ENCODE results near the gene ABCF3. TPM values are rescaled to one million over a fixed set of nuclear protein-coding genes. Genes with fewer than 3 reads are reported as not detected.

ABCF3 gene
- total and polyA plus RNA-seq, 2 of the 13 experiments (the other 11 are each of a cell fraction or from before 2014, with no cell fraction given): 38.8 to 46.5 TPM

- TF ChIP-seq ZNF446 (CRISPR knock-in tag; IDR thresholded peaks at IDR 0.05): no peak
- TF ChIP-seq ZNF792 (CRISPR knock-in tag; IDR thresholded peaks at IDR 0.05): peak; percentile 90
- peak; percentile 85 for TF ChIP-seq TBX2 (CRISPR knock-in tag; IDR thresholded peaks at IDR 0.05; ENCODE audit: borderline replicate concordance)
- TF ChIP-seq ARID5B (CRISPR knock-in tag; IDR thresholded peaks at IDR 0.05): peak; percentile 87
- TF ChIP-seq ZNF383 (CRISPR knock-in tag; IDR thresholded peaks at IDR 0.05; ENCODE audit: borderline replicate concordance): peak; percentile 96; the same call in 1 of the 2 replicates
- 0 out of 2 replicates have a peak, but pooled peaks have one; percentile 79 for TF ChIP-seq ZNF773 (CRISPR knock-in tag; IDR thresholded peaks at IDR 0.05; ENCODE audit: borderline replicate concordance)
- peak; percentile 96 for TF ChIP-seq STAG1 (CRISPR knock-in tag; IDR thresholded peaks at IDR 0.05)
- TF ChIP-seq ZNF225 (CRISPR knock-in tag; IDR thresholded peaks at IDR 0.05): peak; percentile 23; the same call in 1 of the 2 replicates
- peak; percentile 79; the same call in 1 of the 2 replicates for TF ChIP-seq YEATS2 (CRISPR knock-in tag; IDR thresholded peaks at IDR 0.05; ENCODE audit: borderline replicate concordance)
- no peak for TF ChIP-seq ZFP36L1 (CRISPR knock-in tag; IDR thresholded peaks at IDR 0.05)
- peak; percentile 80 for TF ChIP-seq ARNTL (CRISPR knock-in tag; IDR thresholded peaks at IDR 0.05)
- peak; percentile 62; the same call in 1 of the 2 replicates for TF ChIP-seq ZNF616 (CRISPR knock-in tag; IDR thresholded peaks at IDR 0.05; ENCODE audit: low read depth)
- no peak for TF ChIP-seq CBX1 (IDR thresholded peaks at IDR 0.05; ENCODE audit: low read depth)
- TF ChIP-seq, protein P1, sequence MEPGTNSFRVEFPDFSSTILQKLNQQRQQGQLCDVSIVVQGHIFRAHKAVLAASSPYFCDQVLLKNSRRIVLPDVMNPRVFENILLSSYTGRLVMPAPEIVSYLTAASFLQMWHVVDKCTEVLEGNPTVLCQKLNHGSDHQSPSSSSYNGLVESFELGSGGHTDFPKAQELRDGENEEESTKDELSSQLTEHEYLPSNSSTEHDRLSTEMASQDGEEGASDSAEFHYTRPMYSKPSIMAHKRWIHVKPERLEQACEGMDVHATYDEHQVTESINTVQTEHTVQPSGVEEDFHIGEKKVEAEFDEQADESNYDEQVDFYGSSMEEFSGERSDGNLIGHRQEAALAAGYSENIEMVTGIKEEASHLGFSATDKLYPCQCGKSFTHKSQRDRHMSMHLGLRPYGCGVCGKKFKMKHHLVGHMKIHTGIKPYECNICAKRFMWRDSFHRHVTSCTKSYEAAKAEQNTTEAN (CRISPR knock-in tag; conservative IDR thresholded peaks at IDR 0.05): peak; percentile 74; the same call in 1 of the 2 replicates
- no peak for TF ChIP-seq ZNF646 (CRISPR knock-in tag; IDR thresholded peaks at IDR 0.05)
These were observed 55.7 kb downstream of the ABCF3 start (continued) for GRCh38 chr3:184241447-184242296.

Data from HepG2 (cell line).